Activated CD4-positive, alpha-beta memory T cell treated with anti-CD3 and anti-CD28 coated beads for 36 hours (primary cell): ENCODE measurements around the gene DIAPH3. TPM values are rescaled to one million over a fixed set of nuclear protein-coding genes. Genes with fewer than 3 reads are reported as not detected.

ENCODE experiments used
- CTCF ChIA-PET: fragments of 350-600 bp; sonication (Branson Sonifier 250); formaldehyde crosslinking; loops from one replicate; lab custom pipeline; 2021; ENCODE audit warnings: antibody characterized with exemption, inconsistent platforms; lab: Charles Lee
- POLR2A ChIA-PET: fragments of 350-600 bp; sonication (Branson Sonifier 250); formaldehyde crosslinking; loops from one replicate; lab custom pipeline; 2021; ENCODE audit warnings: antibody characterized with exemption; lab: Charles Lee
- DNase-seq: peaks from one replicate; pipeline ENCODE4 v3.0.0-alpha.2; 2020
- H3K27ac Mint-ChIP-seq: one replicate; pipeline ENCODE4 v1.8.0; 2021; ENCODE audit warnings: mixed read lengths
- H3K27me3 Mint-ChIP-seq: one replicate; pipeline ENCODE4 v1.8.0; 2021; ENCODE audit warnings: mixed read lengths
- H3K36me3 Mint-ChIP-seq: one replicate; pipeline ENCODE4 v1.8.0; 2021; ENCODE audit warnings: mixed read lengths
- H3K4me1 Mint-ChIP-seq: one replicate; pipeline ENCODE4 v1.8.0; 2021; ENCODE audit warnings: low read depth, mixed read lengths
- H3K4me3 Mint-ChIP-seq: one replicate; pipeline ENCODE4 v1.8.0; 2021; ENCODE audit warnings: mild to moderate bottlenecking, mixed read lengths
- H3K9me3 Mint-ChIP-seq: one replicate; pipeline ENCODE4 v1.8.0; 2021; ENCODE audit warnings: mixed read lengths
- intact Hi-C: fragments of 100-400 bp; cut with micrococcal nuclease; formaldehyde crosslinking; loops from one replicate; pipeline ENCODE4 v1.15.1; 2023
- total RNA-seq, 2 experiments: library from RNA; stranded (reverse); gene quantifications; one replicate each; pipeline ENCODE4 v1.2.3, GENCODE V29; 2021

Gene DIAPH3
- total RNA-seq, 2 experiments from 2014 or later, result 31.3 to 31.9 TPM

- Mint-ChIP-seq H3K9me3 (no peaks in the 10 kb centered on the region), H3K4me1 (no peaks in the 10 kb centered on the region), H3K36me3 (no peaks in the 10 kb centered on the region), H3K27me3 (no peaks in the 10 kb centered on the region), H3K27ac (no peak overlapping the region), H3K4me3 (no peak overlapping the region)
- no peak for DNase-seq
- ChIA-PET POLR2A (no interaction called here), CTCF (no interaction called here)
- intact Hi-C loops, result no loop called here
These were observed 127.9 kb downstream of the DIAPH3 start for GRCh38 chr13:60035874-60036273.

- Mint-ChIP-seq H3K9me3 (no peaks in the 10 kb centered on the region), H3K27ac (no peak overlapping the region), H3K4me3 (no peak overlapping the region), H3K27me3 (no peaks in the 10 kb centered on the region), H3K36me3 (no peaks in the 10 kb centered on the region), H3K4me1 (no peaks in the 10 kb centered on the region)
- no peak for DNase-seq
- intact Hi-C loops, result no loop called here
- ChIA-PET CTCF (no interaction called here), POLR2A (no interaction called here)
These were observed 130.9 kb downstream of the DIAPH3 start for GRCh38 chr13:60032851-60033250.

GRCh38 chr13:60028021-60028420 is 135.7 kb downstream of the DIAPH3 start:
- peaks cover 4% of the 10 kb centered on the region for H3K36me3 Mint-ChIP-seq
- H3K4me3 Mint-ChIP-seq, result no peak overlapping the region
- no peaks in the 10 kb centered on the region for H3K27me3 Mint-ChIP-seq
- CTCF ChIA-PET, result no interaction called here
- peaks cover 7% of the 10 kb centered on the region for H3K9me3 Mint-ChIP-seq
- no peak for DNase-seq
- POLR2A ChIA-PET, result no interaction called here
- no peak overlapping the region for H3K27ac Mint-ChIP-seq
- intact Hi-C loops, result no loop called here
- H3K4me1 Mint-ChIP-seq, result no peaks in the 10 kb centered on the region

GRCh38 chr13:60026286-60026685 is 137.4 kb downstream of the DIAPH3 start:
- no peak for DNase-seq
- Mint-ChIP-seq H3K4me3 (no peak overlapping the region), H3K27me3 (no peaks in the 10 kb centered on the region), H3K9me3 (peaks cover 7% of the 10 kb centered on the region), H3K27ac (no peak overlapping the region), H3K36me3 (peaks cover 4% of the 10 kb centered on the region), H3K4me1 (no peaks in the 10 kb centered on the region)
- CTCF ChIA-PET, result interaction anchor here (0.6 to 0.9 kb wide), 2 partner anchors 12 to 1385 kb away, joined by 3 read pairs; no protein-coding TSS in a partner anchor
- intact Hi-C loops, result no loop called here
- POLR2A ChIA-PET, result no interaction called here

GRCh38 chr13:60020288-60020687 is 143.4 kb downstream of the DIAPH3 start:
- Mint-ChIP-seq H3K27ac (no peak overlapping the region), H3K36me3 (peaks cover 5% of the 10 kb centered on the region), H3K4me1 (peaks cover 9% of the 10 kb centered on the region), H3K9me3 (peaks cover 6% of the 10 kb centered on the region), H3K27me3 (no peaks in the 10 kb centered on the region), H3K4me3 (no peak overlapping the region)
- ChIA-PET CTCF (no interaction called here), POLR2A (no interaction called here)
- intact Hi-C loops, result no loop called here
- no peak for DNase-seq

GRCh38 chr13:60019119-60019993 is 144.4 kb downstream of the DIAPH3 start:
- H3K27ac Mint-ChIP-seq, result no peak overlapping the region
- no peak for DNase-seq
- H3K27me3 Mint-ChIP-seq, result no peaks in the 10 kb centered on the region
- no peak overlapping the region for H3K4me3 Mint-ChIP-seq
- peaks cover under 1% of the 10 kb centered on the region for H3K9me3 Mint-ChIP-seq
- H3K4me1 Mint-ChIP-seq, result peaks cover 9% of the 10 kb centered on the region
- CTCF ChIA-PET, result interaction anchor here (0.6 kb wide), 1 partner anchor 287 kb away, joined by 4 read pairs; no protein-coding TSS in a partner anchor
- intact Hi-C loops, result no loop called here
- POLR2A ChIA-PET, result no interaction called here
- H3K36me3 Mint-ChIP-seq, result peaks cover 2% of the 10 kb centered on the region

- H3K27me3 Mint-ChIP-seq, result no peaks in the 10 kb centered on the region
- ChIA-PET CTCF (interaction anchor here (0.6 kb wide), 1 partner anchor 286 kb away, joined by 4 read pairs; no protein-coding TSS in a partner anchor), POLR2A (no interaction called here)
- intact Hi-C loops, result no loop called here
- H3K27ac Mint-ChIP-seq, result no peak overlapping the region
- H3K4me1 Mint-ChIP-seq, result peaks cover 9% of the 10 kb centered on the region
- peaks cover 2% of the 10 kb centered on the region for H3K36me3 Mint-ChIP-seq
- H3K9me3 Mint-ChIP-seq, result no peaks in the 10 kb centered on the region
- H3K4me3 Mint-ChIP-seq, result no peak overlapping the region
- DNase-seq, result no peak
These were observed 145.2 kb downstream of the DIAPH3 start for GRCh38 chr13:60018536-60018935.

GRCh38 chr13:60016229-60016628 is 147.5 kb downstream of the DIAPH3 start:
- no peak overlapping the region for H3K27ac Mint-ChIP-seq
- intact Hi-C loops, result no loop called here
- no peak for DNase-seq
- H3K27me3 Mint-ChIP-seq, result no peaks in the 10 kb centered on the region
- H3K36me3 Mint-ChIP-seq, result peaks cover 2% of the 10 kb centered on the region
- H3K4me1 Mint-ChIP-seq, result peaks cover 9% of the 10 kb centered on the region
- no peaks in the 10 kb centered on the region for H3K9me3 Mint-ChIP-seq
- CTCF ChIA-PET, result no interaction called here
- no peak overlapping the region for H3K4me3 Mint-ChIP-seq
- POLR2A ChIA-PET, result no interaction called here

- Mint-ChIP-seq H3K9me3 (no peaks in the 10 kb centered on the region), H3K4me1 (no peaks in the 10 kb centered on the region), H3K27ac (no peak overlapping the region), H3K27me3 (no peaks in the 10 kb centered on the region), H3K36me3 (peaks cover 2% of the 10 kb centered on the region), H3K4me3 (no peak overlapping the region)
- ChIA-PET POLR2A (no interaction called here), CTCF (interaction anchor here (0.6 kb wide), 1 partner anchor 177 kb away, joined by 3 read pairs; no protein-coding TSS in a partner anchor)
- intact Hi-C loops, result no loop called here
- DNase-seq, result no peak
These were observed 150.6 kb downstream of the DIAPH3 start for GRCh38 chr13:60013166-60013565.

- ChIA-PET POLR2A (no interaction called here), CTCF (no interaction called here)
- intact Hi-C loops, result no loop called here
- Mint-ChIP-seq H3K9me3 (no peaks in the 10 kb centered on the region), H3K4me1 (no peaks in the 10 kb centered on the region), H3K36me3 (peaks cover 2% of the 10 kb centered on the region), H3K27ac (no peak overlapping the region), H3K27me3 (no peaks in the 10 kb centered on the region), H3K4me3 (no peak overlapping the region)
- DNase-seq, result no peak
These were observed 151.2 kb downstream of the DIAPH3 start for GRCh38 chr13:60012488-60012887.

GRCh38 chr13:60009300-60010253 is 154.2 kb downstream of the DIAPH3 start:
- ChIA-PET CTCF (no interaction called here), POLR2A (no interaction called here)
- Mint-ChIP-seq H3K4me1 (no peaks in the 10 kb centered on the region), H3K9me3 (no peaks in the 10 kb centered on the region), H3K27me3 (no peaks in the 10 kb centered on the region), H3K4me3 (no peak overlapping the region), H3K27ac (no peak overlapping the region), H3K36me3 (no peaks in the 10 kb centered on the region)
- no peak for DNase-seq
- intact Hi-C loops, result no loop called here

GRCh38 chr13:60001889-60002288 is 161.8 kb downstream of the DIAPH3 start:
- ChIA-PET CTCF (no interaction called here), POLR2A (no interaction called here)

More at GRCh38 chr13:60001889-60002288, 161.8 kb downstream of the DIAPH3 start:
- Mint-ChIP-seq H3K4me3 (no peak overlapping the region), H3K36me3 (peaks cover 2% of the 10 kb centered on the region), H3K4me1 (no peaks in the 10 kb centered on the region), H3K9me3 (no peaks in the 10 kb centered on the region), H3K27ac (no peak overlapping the region), H3K27me3 (no peaks in the 10 kb centered on the region)
- intact Hi-C loops, result no loop called here
- DNase-seq, result no peak
